Heart left ventricle (tissue), 13 donors: ENCODE data around the gene GPR153.

Experiments
- POLR2A ChIP-seq, 2 donors: fragments of 450-650 bp; IDR thresholded peaks; one replicate each; pipeline ENCODE4 v1.6.1; 2017; ENCODE audit warnings: antibody characterized with exemption in 2 of 2, mild to moderate bottlenecking in 2 of 2, moderate library complexity in 2 of 2
- TF ChIP-seq, protein P1 (sequence below), 12 donors: fragments of 200-600 bp; sonication (generic) in 4 of 12; IDR thresholded peaks; one replicate each; pipeline versions ENCODE4 v1.5.0 to v1.8.0; 2018 to 2022; ENCODE audit warnings: antibody characterized with exemption in 12 of 12, mild to moderate bottlenecking in 5 of 12
- donor health status: ischemic (EF 13 %, LVEDD 7.1; RV severe dilation, severe dysfunction).
- donor health status: DM: no; HTN: yes; CAD: no.
- donor health status: DM: no; HTN: no; CAD: no.
- donor health status: ischemic (EF 25% LVEDD 6.9; RV normal size, moderate dysfunction).
- donor health status: ischemic (EF 25% LVEDD 5.7; RV mildly dilated, moderate dysfunction).
- donor health status: ischemic (EF 35%, LVEDD 5.7; RV mildly dilated, moderate dysfunction).
- donor health status: nonischemic (EF 11% LVEDD 7.7; RV severe dilation, severe dysfunction).
- donor health status: DM: yes; HTN: yes; CAD: no.
- donor health status: PGD.
- donor health status: ischemic (EF 29% LVEDD 5.4; RV normal size, mild dysfunction).
- donor health status: nonischemic (EF 23%, LVEDD 6.1; RV moderate dilation, normal function).

DNA sequence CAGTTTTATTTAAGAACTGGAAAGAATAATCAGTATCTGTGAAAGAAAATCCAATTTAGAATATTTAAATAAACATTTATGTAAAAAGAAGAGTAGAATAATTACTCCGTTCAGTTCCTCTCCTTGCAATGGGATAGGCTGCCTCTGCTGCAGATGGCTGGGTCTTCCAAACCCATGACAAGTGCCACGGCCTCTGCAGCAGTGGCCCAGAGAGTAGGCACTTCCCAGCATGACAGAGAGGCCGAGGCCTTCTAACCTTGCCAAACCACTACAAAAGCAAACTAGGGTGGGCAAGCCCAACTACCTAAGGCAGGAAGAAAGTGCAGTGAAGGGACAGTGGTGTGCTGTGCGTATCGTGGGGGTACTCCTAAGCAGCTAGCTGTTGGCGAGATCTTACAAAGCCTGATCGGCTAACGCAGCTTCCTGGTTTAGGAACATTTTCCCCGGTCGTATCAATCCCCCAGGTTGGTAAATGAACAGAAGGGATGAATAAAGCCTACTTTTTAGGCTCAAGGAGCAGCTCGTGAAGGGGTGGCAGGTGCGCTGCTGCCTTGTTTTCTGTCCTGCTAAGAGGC lies 39.6 kb downstream of the GPR153 start:
- TF ChIP-seq, protein P1, sequence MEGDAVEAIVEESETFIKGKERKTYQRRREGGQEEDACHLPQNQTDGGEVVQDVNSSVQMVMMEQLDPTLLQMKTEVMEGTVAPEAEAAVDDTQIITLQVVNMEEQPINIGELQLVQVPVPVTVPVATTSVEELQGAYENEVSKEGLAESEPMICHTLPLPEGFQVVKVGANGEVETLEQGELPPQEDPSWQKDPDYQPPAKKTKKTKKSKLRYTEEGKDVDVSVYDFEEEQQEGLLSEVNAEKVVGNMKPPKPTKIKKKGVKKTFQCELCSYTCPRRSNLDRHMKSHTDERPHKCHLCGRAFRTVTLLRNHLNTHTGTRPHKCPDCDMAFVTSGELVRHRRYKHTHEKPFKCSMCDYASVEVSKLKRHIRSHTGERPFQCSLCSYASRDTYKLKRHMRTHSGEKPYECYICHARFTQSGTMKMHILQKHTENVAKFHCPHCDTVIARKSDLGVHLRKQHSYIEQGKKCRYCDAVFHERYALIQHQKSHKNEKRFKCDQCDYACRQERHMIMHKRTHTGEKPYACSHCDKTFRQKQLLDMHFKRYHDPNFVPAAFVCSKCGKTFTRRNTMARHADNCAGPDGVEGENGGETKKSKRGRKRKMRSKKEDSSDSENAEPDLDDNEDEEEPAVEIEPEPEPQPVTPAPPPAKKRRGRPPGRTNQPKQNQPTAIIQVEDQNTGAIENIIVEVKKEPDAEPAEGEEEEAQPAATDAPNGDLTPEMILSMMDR (IDR thresholded peaks at IDR 0.05): no peak
- TF ChIP-seq POLR2A (IDR thresholded peaks at IDR 0.05): no peak
